GM20431 (cell line): ENCODE results near the gene GPR155.

ENCODE experiments used
- in situ Hi-C: fragments of 300-500 bp; cut with MseI, MboI; formaldehyde crosslinking; loops from one replicate; pipeline ENCODE4 v1.15.0; 2020; ENCODE audit warnings: low sequenced_read_pairs; ENCODE audit not compliant: unreplicated experiment

GPR155 gene, protein sequence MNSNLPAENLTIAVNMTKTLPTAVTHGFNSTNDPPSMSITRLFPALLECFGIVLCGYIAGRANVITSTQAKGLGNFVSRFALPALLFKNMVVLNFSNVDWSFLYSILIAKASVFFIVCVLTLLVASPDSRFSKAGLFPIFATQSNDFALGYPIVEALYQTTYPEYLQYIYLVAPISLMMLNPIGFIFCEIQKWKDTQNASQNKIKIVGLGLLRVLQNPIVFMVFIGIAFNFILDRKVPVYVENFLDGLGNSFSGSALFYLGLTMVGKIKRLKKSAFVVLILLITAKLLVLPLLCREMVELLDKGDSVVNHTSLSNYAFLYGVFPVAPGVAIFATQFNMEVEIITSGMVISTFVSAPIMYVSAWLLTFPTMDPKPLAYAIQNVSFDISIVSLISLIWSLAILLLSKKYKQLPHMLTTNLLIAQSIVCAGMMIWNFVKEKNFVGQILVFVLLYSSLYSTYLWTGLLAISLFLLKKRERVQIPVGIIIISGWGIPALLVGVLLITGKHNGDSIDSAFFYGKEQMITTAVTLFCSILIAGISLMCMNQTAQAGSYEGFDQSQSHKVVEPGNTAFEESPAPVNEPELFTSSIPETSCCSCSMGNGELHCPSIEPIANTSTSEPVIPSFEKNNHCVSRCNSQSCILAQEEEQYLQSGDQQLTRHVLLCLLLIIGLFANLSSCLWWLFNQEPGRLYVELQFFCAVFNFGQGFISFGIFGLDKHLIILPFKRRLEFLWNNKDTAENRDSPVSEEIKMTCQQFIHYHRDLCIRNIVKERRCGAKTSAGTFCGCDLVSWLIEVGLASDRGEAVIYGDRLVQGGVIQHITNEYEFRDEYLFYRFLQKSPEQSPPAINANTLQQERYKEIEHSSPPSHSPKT

DNA sequence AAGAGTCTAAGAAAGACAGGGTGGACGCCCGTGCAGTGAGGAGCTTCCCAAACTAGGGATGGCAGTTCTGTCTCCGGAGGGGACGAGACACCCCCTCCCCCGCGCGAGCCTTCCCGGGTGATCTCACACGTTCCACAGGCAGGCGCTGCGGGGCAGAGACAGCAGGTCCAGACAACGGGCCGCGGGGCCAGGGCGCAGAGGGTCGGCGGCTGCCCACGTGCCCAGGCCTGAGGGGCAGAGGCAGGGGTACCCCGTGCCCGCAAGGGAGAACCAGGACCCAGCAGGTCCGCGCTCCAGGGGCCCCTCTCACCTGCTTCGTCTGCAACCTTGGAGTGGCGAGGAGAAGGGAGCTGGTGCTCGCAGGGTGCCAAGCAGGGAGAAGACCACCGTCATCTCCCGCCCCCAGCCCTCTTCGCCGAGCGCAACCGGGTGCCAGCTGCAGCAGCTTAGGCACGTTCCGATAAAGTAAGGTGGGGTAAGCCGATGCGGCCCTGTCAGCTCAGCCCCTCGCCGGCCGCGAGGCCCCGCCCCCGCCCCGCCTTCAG lies at the start of gene GPR155:
Gene GPR155, minus strand, starts transcription at position 467 of the 545 bp plus-strand sequence. CDS start 5,073 bp downstream, outside the sequence.
- in situ Hi-C loops, result no loop called here

- in situ Hi-C loops, result no loop called here
Observed at GRCh38 chr2:174535757-174536703, 49.2 kb upstream of the GPR155 start.

- in situ Hi-C loops, result no loop called here
Observed at GRCh38 chr2:174535083-174535482, 48.3 kb upstream of the GPR155 start.

- in situ Hi-C loops, result no loop called here
Observed at GRCh38 chr2:174529916-174530315, 43.1 kb upstream of the GPR155 start.

DNA sequence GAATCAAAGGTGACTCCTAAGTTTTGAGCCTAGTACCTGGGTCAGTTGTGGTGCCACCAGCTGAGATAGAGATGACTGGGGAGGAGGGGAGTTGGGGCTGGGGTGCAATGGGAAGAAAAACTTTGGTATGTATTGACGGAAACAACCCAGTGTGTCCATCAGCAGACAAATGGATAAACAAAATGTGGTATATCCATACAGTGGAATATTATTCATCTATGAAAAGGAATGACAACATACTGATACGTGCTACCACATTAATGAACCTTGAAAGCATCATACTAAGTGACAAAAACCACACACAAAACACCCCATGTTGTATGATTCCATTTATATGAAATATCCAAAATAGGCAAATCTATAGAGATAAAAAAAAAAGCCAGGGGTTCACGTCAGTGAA lies 41.1 kb upstream of the GPR155 start:
- in situ Hi-C loops, result no loop called here

DNA sequence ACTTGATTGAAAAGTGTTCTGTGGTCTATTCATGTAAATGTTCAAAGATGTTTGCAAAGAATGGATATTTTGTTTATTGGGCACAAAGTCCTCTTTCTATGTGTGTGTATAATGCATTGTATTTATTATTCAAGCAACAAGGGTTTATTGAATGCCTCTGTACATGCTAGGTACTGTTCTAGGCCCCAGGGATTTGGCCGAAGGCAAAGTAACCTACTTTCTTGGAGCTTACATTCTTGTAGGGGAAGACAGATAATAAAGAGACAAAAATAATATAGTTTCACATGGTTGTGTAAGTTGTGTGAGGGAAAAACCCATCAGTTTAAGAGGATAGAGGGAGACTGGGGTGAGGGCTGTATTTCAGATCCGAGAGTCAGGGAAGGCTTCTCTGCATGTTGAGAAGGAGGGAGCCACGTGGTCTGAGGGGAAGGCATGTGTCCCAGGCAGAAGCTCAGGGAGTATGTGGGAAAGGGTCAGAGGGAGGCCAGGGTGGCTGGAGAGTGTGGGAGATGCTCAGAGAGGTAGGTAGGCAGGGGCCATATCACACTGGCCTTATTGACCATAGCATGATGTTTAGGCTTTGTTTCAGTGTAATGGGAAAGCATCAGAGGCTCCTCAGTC lies 40.4 kb upstream of the GPR155 start:
- in situ Hi-C loops, result no loop called here

DNA sequence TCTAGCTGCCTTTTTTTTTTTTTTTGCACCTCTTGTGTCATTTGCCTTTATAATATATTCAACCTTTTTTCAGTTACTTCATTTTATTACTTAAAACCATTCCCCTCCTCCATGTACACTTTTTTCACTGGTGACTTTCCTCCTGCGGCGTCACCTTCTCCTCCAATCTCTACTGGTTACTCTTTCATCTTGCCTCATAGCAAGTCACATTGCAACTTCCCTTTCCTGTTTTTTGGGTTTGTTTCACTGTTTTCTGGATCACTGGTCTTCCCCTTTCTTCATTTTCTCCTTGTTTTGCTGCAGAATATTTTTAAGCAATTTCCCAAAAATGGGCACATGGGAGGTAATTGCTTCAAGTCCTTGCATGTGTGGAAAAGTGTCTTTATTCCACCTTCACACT lies 37.7 kb upstream of the GPR155 start:
- in situ Hi-C loops, result no loop called here

DNA sequence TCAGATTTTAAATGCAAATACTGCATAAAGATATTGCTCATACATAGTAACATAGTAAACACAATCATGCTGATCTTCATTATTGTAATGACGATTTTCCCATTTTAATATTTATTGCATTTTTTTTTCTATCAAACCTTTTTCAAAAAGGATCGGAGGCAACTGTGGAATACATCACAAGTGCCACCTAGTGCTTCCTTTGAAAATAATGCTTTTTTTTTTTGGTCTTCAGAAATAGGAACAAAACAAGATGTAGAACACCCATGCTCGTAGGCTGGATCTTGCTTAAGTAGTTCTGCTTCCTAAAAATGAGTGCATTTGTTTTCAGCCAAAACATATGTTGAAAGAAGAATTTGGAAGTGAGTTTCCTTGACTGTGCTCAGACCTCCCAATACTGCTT lies 35.7 kb upstream of the GPR155 start:
- in situ Hi-C loops, result no loop called here

DNA sequence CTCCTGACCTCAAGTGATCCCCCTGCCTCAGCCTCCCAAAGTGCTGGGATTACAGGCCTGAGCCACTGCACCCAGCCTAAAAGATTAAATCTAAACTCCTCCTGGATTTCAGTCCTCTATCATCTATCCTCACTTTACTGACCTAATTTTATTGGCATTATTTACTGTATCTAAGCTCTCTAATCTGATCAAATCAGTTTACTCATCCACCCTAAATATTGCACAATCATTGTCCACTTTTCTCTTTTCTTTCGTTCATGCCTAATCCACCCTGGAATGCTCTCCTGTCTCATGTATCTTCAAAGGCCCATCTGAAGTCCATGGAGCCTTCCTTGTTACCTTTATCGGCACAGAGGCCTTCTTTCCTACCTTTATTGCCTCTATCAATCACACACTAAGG lies 31.6 kb upstream of the GPR155 start:
- in situ Hi-C loops, result no loop called here

DNA sequence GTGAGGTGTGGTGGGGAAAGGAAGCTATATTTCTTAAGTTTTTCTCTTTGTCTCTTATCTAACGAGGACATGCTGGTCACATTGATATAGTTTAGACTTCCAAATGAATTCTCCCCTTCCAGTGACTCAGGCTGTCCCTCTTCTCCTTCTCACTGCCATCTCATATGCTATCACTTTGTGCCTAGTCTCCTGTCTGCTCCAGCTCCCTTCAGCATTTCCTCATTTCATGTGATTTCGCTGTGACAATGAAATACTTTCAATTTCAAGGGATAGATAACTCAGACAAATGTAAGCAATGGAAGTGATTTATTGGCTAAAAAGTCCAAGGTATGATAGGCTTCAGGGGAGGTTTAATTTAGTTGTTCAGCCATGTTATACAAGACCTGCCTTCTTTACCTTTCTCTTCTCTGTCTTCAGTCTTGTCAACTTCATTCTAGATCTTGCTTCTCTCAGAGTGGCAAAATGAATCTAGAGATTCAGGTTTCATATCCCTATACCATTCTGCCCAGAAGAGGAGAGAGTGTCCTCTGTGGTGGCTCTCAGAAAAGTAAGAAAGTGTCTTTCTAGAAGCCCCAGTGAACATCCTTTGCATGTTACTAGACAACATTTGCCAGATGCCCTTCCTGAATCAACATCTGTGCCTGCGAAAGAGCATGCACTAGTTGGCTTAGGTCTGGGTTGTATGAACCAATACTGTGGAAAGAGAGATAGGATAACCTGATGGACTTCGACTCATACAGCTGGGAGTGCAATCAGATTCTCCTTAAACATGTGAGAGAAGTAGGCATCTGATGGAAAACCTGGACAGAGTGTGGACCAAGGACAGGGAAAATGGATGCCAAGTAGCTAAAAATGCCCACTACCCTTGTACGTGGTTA lies 29.9 kb upstream of the GPR155 start:
- in situ Hi-C loops, result no loop called here

DNA sequence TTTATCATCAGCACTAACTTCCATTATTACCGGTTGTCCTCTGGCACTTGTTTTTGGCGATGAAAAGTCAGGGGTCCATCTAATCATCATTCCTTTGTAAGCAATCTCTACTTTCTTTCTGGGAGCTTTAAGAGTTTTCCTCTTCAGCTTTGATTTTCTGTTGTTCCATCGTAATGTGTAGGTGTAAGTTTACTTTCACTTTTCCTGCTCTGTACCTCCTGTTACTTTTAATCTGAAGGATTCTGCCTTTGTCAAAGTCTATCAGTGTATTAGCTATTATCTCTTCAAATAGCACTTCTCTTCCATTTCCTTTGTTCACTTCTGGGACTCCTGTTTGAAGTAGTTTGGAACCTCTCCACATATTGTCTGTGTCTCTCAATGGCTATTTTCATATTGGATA lies 25.5 kb upstream of the GPR155 start:
- in situ Hi-C loops, result no loop called here

DNA sequence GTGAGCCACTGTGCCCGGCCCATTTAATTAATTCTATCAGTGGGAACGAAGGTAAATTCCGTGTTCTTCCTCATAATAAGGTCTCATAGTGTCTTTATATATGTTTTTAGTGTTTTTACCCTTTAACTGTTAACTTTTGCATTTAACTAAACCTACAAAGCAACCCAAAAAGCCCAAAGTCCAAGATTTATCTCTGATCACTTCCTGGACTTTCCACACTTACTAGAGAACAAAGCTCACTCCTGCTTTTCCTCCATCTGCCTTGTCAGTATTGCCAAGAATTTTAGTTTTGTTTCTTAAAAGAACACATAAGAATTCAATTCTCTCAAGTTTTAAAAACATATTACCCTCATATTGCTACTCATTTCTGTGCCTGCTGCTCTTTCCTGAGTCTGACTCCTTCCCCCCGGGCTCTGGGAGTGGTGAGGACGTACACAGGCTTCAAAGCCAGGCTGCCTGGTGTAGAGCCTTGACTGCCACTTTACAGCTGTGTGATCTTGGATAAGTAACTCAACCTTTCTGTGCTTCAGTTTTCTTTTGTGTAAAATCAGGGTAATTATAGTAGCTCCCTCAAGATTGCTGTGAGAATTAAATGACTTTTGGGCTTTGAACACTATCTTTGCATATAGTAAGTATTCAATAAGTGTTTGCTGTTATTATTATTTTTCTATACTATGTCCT lies 24.9 kb upstream of the GPR155 start:
- in situ Hi-C loops, result no loop called here

DNA sequence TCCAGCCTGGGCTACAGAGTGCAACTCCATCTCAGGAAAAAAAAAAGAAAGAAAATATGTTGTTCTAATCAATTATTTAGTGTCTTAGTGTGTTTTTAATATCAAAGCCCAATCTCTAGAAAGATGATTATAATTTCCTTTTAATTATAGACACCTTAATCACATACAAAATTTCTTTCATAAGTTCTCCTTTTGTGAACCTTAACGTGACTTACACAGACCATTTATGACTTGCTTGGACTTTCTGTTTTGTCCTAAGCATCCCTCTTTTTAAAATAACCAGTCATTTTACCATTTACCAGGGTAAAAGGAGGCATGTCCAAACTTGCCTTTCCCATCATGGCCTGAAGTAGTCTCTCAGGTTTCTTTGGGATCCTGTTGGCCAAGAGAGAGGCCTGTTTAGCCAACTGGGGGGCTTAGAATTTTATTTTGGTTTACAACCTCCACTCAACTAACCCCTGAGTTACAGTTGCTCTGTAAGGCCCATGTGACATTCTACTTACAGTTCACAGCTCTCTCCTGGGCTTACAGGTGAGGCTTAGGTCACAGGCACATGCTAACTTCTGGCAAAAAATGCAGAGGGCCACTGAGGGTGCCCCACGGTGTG lies 23.9 kb upstream of the GPR155 start:
- in situ Hi-C loops, result no loop called here

GRCh38 chr2:174503161-174503809 lies 16.5 kb upstream of the GPR155 start:
- in situ Hi-C loops, result no loop called here

DNA sequence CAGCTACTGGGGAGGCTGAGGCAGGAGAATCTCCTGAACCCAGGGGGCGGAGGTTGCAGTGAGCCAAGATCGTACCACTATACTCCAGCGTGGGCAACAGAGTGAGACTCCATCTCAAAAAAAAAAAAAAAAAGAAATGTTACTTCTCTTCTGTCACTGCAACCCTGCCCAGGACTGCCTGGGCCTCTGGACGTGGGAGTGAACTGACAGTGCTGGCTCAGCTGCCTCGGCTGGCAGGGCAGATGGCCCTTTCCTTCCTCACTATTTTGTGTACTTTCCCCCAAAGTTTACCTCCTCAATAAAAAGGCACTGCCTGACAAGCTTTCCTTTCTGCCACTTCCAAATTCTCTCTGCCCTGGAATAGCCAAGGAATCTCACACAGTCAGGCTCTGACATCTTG lies 12.5 kb upstream of the GPR155 start:
- in situ Hi-C loops, result no loop called here

DNA sequence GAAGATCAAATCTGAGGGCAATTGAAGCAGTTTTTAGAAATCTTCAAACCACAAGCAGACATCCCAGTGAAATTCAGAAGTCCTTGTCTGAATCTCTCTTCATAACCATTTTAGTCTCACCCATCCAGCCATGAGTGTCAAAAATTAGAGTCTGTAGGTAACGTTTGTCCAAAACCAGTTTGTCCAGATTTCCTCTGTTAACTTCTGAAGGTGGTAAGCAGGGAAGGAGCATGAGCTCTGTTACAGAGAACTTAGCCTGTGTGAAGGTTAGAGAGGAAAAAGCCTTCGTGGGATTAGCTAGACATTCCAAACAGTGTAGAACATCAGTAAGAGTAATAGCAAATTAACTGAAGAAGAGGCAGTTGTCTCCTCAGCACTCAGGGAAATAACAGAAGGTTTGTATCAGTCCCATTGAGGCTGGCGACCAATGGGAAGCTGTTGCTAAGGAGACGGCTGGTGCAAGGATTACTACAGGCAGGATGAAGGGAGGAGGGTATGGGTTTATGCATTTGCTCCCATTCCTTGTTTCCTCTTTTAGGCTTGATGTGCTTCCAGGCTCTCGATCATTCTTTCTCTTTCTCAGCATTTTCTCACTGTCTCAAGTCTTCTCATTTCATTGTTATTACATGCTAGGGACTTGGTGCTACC lies 8.7 kb upstream of the GPR155 start:
- in situ Hi-C loops, result no loop called here
